HepG2 (cell line): ENCODE measurements around the gene CECR2. TPM values are rescaled to one million over a fixed set of nuclear protein-coding genes. Genes with fewer than 3 reads are reported as not detected.

Source experiments
- ATAC-seq: fragments of 200-7000 bp; cut with Tn5 transposase; 3 replicates; pipeline ENCODE4 v1.9.1; 2020; ENCODE audit warnings: mild to moderate bottlenecking, moderate library complexity
- BruUV-seq: library from RNA; stranded (reverse); fragments of 400-500 nt; replicated peaks from 2 replicates; lab custom pipeline; 2021; lab: Mats Ljungman, UMichigan
- CTCF ChIA-PET: fragments of 300-600 bp; formaldehyde crosslinking; extraction: SDS; loops from one replicate; lab custom pipeline; 2021; ENCODE audit warnings: low total read pairs, inconsistent platforms, low intra/inter-chr PET ratio; lab: Yijun Ruan, JAX
- POLR2A ChIA-PET: fragments of 350-600 bp; sonication (Branson Sonifier 250); formaldehyde crosslinking; loops from one replicate; lab custom pipeline; 2020; ENCODE audit warnings: antibody characterized with exemption, inconsistent platforms; lab: Yijun Ruan, JAX
- DNase-seq: peaks from one replicate; pipeline ENCODE4 v3.0.0-alpha.2; 2015; ENCODE audit warnings: low spot score
- FAIRE-seq: peaks from 3 replicates; lab custom pipeline; 2011; peaks lifted over from hg19 to GRCh38; lab: Jason Lieb, UNC
- H2AFZ ChIP-seq: one replicate; pipeline ENCODE4 v1.6.1; 2011; ENCODE audit warnings: low read length, inconsistent platforms
- H3K27ac ChIP-seq: fragments of 300-600 bp; 3 replicates; pipeline ENCODE4 v1.8.0; 2011; ENCODE audit warnings: mixed run types, mild to moderate bottlenecking, mixed read lengths, low read length, inconsistent platforms; ENCODE audit not compliant: insufficient read depth; ENCODE audit errors: extremely low read length
- H3K27me3 ChIP-seq, 2 experiments: fragments of 200-600 bp in 1 of 2; 2 replicates in 1 of 2; 3 replicates in 1 of 2; pipeline versions ENCODE4 v1.6.0 to v1.8.0; 2011; ENCODE audit warnings: low read length in 2 of 2, mild to moderate bottlenecking in 2 of 2, moderate library complexity in 2 of 2, inconsistent platforms in 1 of 2; ENCODE audit not compliant: insufficient read depth in 2 of 2, control insufficient read depth in 1 of 2
- H3K36me3 ChIP-seq, 2 experiments: fragments of 200-600 bp in 1 of 2; replicated peaks in 1 of 2; 2 replicates in 1 of 2; 3 replicates in 1 of 2; pipeline versions ENCODE4 v1.5.1 to v1.8.0; 2011; ENCODE audit warnings: low read length in 2 of 2, inconsistent platforms in 1 of 2; ENCODE audit not compliant: insufficient read depth in 2 of 2, control insufficient read depth in 1 of 2
- H3K4me1 ChIP-seq: 2 replicates; pipeline ENCODE4 v1.5.1; 2012; ENCODE audit warnings: low read length, inconsistent platforms; ENCODE audit not compliant: insufficient read depth
- H3K4me2 ChIP-seq: 2 replicates; pipeline ENCODE4 v1.6.0; 2011; ENCODE audit warnings: low read depth, low read length, inconsistent platforms
- H3K4me3 ChIP-seq, 3 experiments: fragments of 200-600 bp in 1 of 3; sonication (generic), shearing (Covaris generic) in 1 of 3; replicated peaks in 1 of 3; 2 replicates each; pipeline ENCODE4 v1.5.1; 2011 to 2016; ENCODE audit warnings: low read length in 3 of 3, inconsistent platforms in 2 of 3, low read depth in 2 of 3, mild to moderate bottlenecking in 2 of 3, control low read depth in 1 of 3, mixed read lengths in 1 of 3; ENCODE audit not compliant: insufficient read depth in 1 of 3
- H3K79me2 ChIP-seq: one replicate; pipeline ENCODE4 v1.6.1; 2011; ENCODE audit warnings: low read length, inconsistent platforms; ENCODE audit not compliant: insufficient read depth
- H3K9ac ChIP-seq: 2 replicates; pipeline ENCODE4 v1.6.0; 2011; ENCODE audit warnings: mild to moderate bottlenecking, low read depth, low read length, inconsistent platforms; ENCODE audit not compliant: insufficient read depth
- H3K9me3 ChIP-seq: 2 replicates; pipeline ENCODE4 v1.5.1; 2012; ENCODE audit warnings: mild to moderate bottlenecking, low read length
- H4K20me1 ChIP-seq: 2 replicates; pipeline ENCODE4 v1.6.0; 2011; ENCODE audit warnings: inconsistent platforms, mild to moderate bottlenecking, low read length, moderate library complexity; ENCODE audit not compliant: insufficient read depth
- AGO1 ChIP-seq: fragments of 200-400 bp; formaldehyde crosslinking; IDR thresholded peaks from 2 replicates; pipeline ENCODE4 v1.6.1; 2017; ENCODE audit warnings: mild to moderate bottlenecking, low read depth, low read length, moderate library complexity; ENCODE audit not compliant: poor library complexity, severe bottlenecking
- AKAP8 ChIP-seq: sonication (generic); formaldehyde crosslinking; IDR thresholded peaks from 2 replicates; pipeline ENCODE4 v1.5.1; 2020; ENCODE audit warnings: mild to moderate bottlenecking, missing genetic modification reagents
- FOXO4 ChIP-seq: sonication (generic); formaldehyde crosslinking; conservative IDR thresholded peaks from 2 replicates; pipeline ENCODE4 v1.8.1; 2023; ENCODE audit warnings: missing genetic modification reagents
- IRF1 ChIP-seq: sonication (generic); formaldehyde crosslinking; IDR thresholded peaks from 2 replicates; pipeline ENCODE4 v1.4.0; 2020; ENCODE audit warnings: low read depth, mild to moderate bottlenecking, missing genetic modification reagents
- IRF2 ChIP-seq: IDR thresholded peaks from 2 replicates; pipeline ENCODE4 v1.6.1; 2018; ENCODE audit warnings: missing genetic modification reagents, missing compliant biosample characterization
- NFAT5 ChIP-seq: sonication (generic); formaldehyde crosslinking; IDR thresholded peaks from 2 replicates; pipeline ENCODE4 v1.4.0; 2020; ENCODE audit warnings: missing genetic modification reagents
- NFE2L1 ChIP-seq: sonication (generic); formaldehyde crosslinking; IDR thresholded peaks from 2 replicates; pipeline ENCODE4 v1.4.0; 2020; ENCODE audit warnings: missing genetic modification reagents, mild to moderate bottlenecking, borderline replicate concordance
- SALL2 ChIP-seq: sonication (generic); formaldehyde crosslinking; IDR thresholded peaks from 2 replicates; pipeline ENCODE4 v1.8.1; 2023; ENCODE audit warnings: mild to moderate bottlenecking, missing genetic modification reagents, inconsistent platforms
- TBL1XR1 ChIP-seq: fragments of 150-350 bp; IDR thresholded peaks from 2 replicates; pipeline ENCODE4 v1.6.1; 2014; ENCODE audit warnings: borderline replicate concordance, low read length; ENCODE audit not compliant: partially characterized antibody
- THAP9 ChIP-seq: sonication (generic); formaldehyde crosslinking; IDR thresholded peaks from 2 replicates; pipeline ENCODE4; 2020; ENCODE audit warnings: missing genetic modification reagents, mild to moderate bottlenecking, borderline replicate concordance
- ZC3H13 ChIP-seq: sonication (generic); formaldehyde crosslinking; IDR thresholded peaks from 2 replicates; pipeline ENCODE4 v1.8.1; 2023; ENCODE audit warnings: mild to moderate bottlenecking, missing genetic modification reagents, moderate library complexity
- ZNF34 ChIP-seq: sonication (generic); formaldehyde crosslinking; IDR thresholded peaks from 2 replicates; pipeline ENCODE4 v1.4.0; 2020; ENCODE audit warnings: mild to moderate bottlenecking, missing genetic modification reagents, borderline replicate concordance
- ZNF430 ChIP-seq: sonication (generic); formaldehyde crosslinking; IDR thresholded peaks from 2 replicates; pipeline ENCODE4 v1.9.0; 2021; ENCODE audit warnings: mild to moderate bottlenecking, missing genetic modification reagents
- WGBS: methylation state at CpG from one replicate; pipeline ENCODE4 v1.1.6; 2017; ENCODE audit warnings: low lambda C conversion rate; 5-methylcytosine and 5-hydroxymethylcytosine counted together
- in situ Hi-C: cut with HindIII; loops from 2 replicates; pipeline ENCODE4 v1.10.0; 2017; ENCODE audit warnings: low pct_unique_long_range_greater_than_20kb; ENCODE audit not compliant: extremely low pct_ligation_motif_present
- intact Hi-C: fragments of 100-400 bp; cut with micrococcal nuclease; formaldehyde crosslinking; loops from one replicate; pipeline ENCODE4 v1.10.0; 2022; ENCODE audit not compliant: unreplicated experiment
- polyA plus RNA-seq, 8 experiments: library from polyadenylated mRNA; depleted of rRNA in 3 of 8; stranded (reverse) in 7 of 8; unstranded in 1 of 8; fragments of >200 nt; fragmentation: Illumina TruSeq in 4 of 8; extraction: Trizol in 4 of 8; gene quantifications; 2 replicates each; pipeline versions ENCODE4 v1.2.1 to v1.2.3, GENCODE V29; 2011 to 2016; ENCODE audit warnings: low read depth in 4 of 8, missing spikeins in 1 of 8, mixed read lengths in 1 of 8; ENCODE audit not compliant: insufficient read depth in 1 of 8
- total RNA-seq, 5 experiments: library from RNA; depleted of rRNA; stranded (reverse); fragments of >200 nt; fragmentation: Illumina TruSeq; extraction: Trizol; gene quantifications; 2 replicates each; pipeline ENCODE4 v1.2.3, GENCODE V29; 2016; ENCODE audit warnings: low read depth in 1 of 5

CECR2 gene
- total and polyA plus RNA-seq, 2 of the 13 experiments (the other 11 are each of a cell fraction or from before 2014, with no cell fraction given), result not detected

- no peak overlapping the region for H3K9ac ChIP-seq
- H3K27ac ChIP-seq, result no peak overlapping the region
- no peak for FAIRE-seq
- intact Hi-C loops, result no loop called here
- no peaks in the 10 kb centered on the region for H3K9me3 ChIP-seq
- peaks cover 31% of the 10 kb centered on the region for H3K4me1 ChIP-seq
- H3K4me2 ChIP-seq, result 0 out of 2 replicates have a peak overlapping the region, but pooled peaks have one; percentile 7
- no peak overlapping the region for H2AFZ ChIP-seq
- in situ Hi-C loops, result no loop called here
- no peaks in the 10 kb centered on the region; a peak in 1 of 5 replicates for H3K27me3 ChIP-seq
- 57% methylated on average over 11 of the region's 11 CpGs for WGBS
- CTCF ChIA-PET, result no interaction called here
- H3K79me2 ChIP-seq, result no peaks in the 10 kb centered on the region
- peak; percentile 21 for ATAC-seq
- H3K4me3 ChIP-seq, result no peak overlapping the region
- H4K20me1 ChIP-seq, result no peaks in the 10 kb centered on the region
- no TSS peak for BruUV-seq
- peak; percentile 21 for DNase-seq
- no peaks in the 10 kb centered on the region for H3K36me3 ChIP-seq
- POLR2A ChIA-PET, result interaction anchor here (0.9 kb wide), 1 partner anchor 13 kb away, joined by 3 read pairs; no protein-coding TSS in a partner anchor
- TF ChIP-seq AGO1, result no peak
- TF ChIP-seq ZNF430 (CRISPR knock-in tag), result no peak
- TF ChIP-seq ZNF34 (CRISPR knock-in tag), result no peak
- TF ChIP-seq SALL2 (CRISPR knock-in tag), result no peak
- no peak for TF ChIP-seq TBL1XR1
- TF ChIP-seq THAP9 (CRISPR knock-in tag), result no peak
- TF ChIP-seq NFAT5, result no peak
- TF ChIP-seq AKAP8 (CRISPR knock-in tag), result no peak
- no peak for TF ChIP-seq IRF1 (CRISPR knock-in tag)
- TF ChIP-seq NFE2L1 (CRISPR knock-in tag), result no peak
- TF ChIP-seq IRF2 (CRISPR knock-in tag), result no peak
- no peak for TF ChIP-seq ZC3H13 (CRISPR knock-in tag)
- TF ChIP-seq FOXO4 (CRISPR knock-in tag), result no peak
Observed at GRCh38 chr22:17578136-17578754, 209.0 kb downstream of the CECR2 start.
